ENCODE results near the gene SFXN2. TPM values are rescaled to one million over a fixed set of nuclear protein-coding genes. Genes with fewer than 3 reads are reported as not detected.
A peak's percentile ranks its signal among the peaks of the same experiment; 100 is the strongest.
"Not testable (repeated sequence)": the region's sequence is repeated elsewhere in the genome, so short reads cannot be mapped to it uniquely, and the experiment has no call there.

Gene SFXN2, protein sequence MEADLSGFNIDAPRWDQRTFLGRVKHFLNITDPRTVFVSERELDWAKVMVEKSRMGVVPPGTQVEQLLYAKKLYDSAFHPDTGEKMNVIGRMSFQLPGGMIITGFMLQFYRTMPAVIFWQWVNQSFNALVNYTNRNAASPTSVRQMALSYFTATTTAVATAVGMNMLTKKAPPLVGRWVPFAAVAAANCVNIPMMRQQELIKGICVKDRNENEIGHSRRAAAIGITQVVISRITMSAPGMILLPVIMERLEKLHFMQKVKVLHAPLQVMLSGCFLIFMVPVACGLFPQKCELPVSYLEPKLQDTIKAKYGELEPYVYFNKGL
- polyA plus RNA-seq (2011; rRNA removed) (4.3 and 5.6 TPM in 2 replicates), polyA minus RNA-seq (2011; rRNA and poly(A)+ RNA removed) (4.9 and 11.6 TPM in 2 replicates)

DNA sequence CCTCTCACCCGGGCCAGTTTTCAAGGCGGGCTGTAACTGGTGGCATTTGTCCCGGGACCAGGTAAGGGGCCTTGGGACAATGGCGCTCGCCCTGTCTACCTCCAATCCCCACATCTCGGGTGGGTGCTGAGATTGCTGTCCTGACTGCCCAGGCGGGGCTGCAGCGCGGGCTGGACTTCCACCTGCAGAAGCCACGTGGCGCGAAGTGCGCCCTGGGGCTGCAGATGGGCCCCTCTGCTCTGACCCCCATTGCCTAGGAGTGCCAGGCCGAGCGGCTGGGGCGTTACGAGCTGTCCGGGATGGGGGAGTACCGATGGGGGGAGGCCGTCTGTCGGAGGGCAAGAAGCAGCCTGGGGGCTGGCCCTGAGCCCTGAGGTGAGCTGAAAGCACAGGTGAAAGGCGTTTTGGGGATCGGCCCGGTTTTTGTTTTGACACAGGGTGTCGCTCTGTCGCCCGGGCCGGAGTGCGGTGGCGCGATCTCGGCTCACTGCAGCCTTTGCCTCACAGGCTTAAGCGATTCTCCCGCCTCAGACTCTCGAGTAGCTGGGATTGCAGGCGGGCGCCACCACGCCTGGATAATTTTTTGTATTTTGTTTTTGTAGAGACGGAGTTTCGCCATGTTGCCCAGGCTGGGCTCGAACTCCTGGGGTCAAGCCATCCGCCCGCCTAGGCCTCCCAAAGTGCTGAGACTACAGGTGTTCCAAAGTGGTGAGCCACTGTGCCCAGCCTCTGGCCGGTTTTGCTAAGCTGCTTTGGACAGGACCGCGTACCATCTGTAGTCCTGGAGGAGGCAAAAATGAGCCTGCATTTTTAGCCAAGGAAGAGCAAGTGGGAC is at the start of gene SFXN2:
Gene SFXN2, plus strand, starts transcription at position 16 of the 835 bp plus-strand sequence. CDS start 12,001 bp downstream, outside the sequence.
- peak within 1 kb of the TSS; percentile 94 for H3K4me3 ChIP-seq (ENCODE audit: low read depth, low read length)
- ChIA-PET POLR2A (interaction anchor here (0.5 to 0.9 kb wide), 2 partner anchors 13 to 601 kb away, joined by 3 read pairs; no protein-coding TSS in a partner anchor), CTCF (interaction anchor here (0.6 to 6.7 kb wide), 5 partner anchors 9 to 187 kb away, joined by 3 to 72 read pairs (median 5); no protein-coding TSS in a partner anchor)
- TF ChIP-seq, protein P1, sequence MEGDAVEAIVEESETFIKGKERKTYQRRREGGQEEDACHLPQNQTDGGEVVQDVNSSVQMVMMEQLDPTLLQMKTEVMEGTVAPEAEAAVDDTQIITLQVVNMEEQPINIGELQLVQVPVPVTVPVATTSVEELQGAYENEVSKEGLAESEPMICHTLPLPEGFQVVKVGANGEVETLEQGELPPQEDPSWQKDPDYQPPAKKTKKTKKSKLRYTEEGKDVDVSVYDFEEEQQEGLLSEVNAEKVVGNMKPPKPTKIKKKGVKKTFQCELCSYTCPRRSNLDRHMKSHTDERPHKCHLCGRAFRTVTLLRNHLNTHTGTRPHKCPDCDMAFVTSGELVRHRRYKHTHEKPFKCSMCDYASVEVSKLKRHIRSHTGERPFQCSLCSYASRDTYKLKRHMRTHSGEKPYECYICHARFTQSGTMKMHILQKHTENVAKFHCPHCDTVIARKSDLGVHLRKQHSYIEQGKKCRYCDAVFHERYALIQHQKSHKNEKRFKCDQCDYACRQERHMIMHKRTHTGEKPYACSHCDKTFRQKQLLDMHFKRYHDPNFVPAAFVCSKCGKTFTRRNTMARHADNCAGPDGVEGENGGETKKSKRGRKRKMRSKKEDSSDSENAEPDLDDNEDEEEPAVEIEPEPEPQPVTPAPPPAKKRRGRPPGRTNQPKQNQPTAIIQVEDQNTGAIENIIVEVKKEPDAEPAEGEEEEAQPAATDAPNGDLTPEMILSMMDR (IDR thresholded peaks at IDR 0.05; ENCODE audit: insufficient read depth, low read depth, low read length), result no peak
- DNase-seq (ENCODE audit: low read depth), result no peak
- no peaks in the 10 kb centered on the region for H3K27me3 ChIP-seq (ENCODE audit: control insufficient read depth, insufficient read depth, low read length)
- no peaks in the 10 kb centered on the region for H3K36me3 ChIP-seq (ENCODE audit: control insufficient read depth, insufficient read depth, low read length)

DNA sequence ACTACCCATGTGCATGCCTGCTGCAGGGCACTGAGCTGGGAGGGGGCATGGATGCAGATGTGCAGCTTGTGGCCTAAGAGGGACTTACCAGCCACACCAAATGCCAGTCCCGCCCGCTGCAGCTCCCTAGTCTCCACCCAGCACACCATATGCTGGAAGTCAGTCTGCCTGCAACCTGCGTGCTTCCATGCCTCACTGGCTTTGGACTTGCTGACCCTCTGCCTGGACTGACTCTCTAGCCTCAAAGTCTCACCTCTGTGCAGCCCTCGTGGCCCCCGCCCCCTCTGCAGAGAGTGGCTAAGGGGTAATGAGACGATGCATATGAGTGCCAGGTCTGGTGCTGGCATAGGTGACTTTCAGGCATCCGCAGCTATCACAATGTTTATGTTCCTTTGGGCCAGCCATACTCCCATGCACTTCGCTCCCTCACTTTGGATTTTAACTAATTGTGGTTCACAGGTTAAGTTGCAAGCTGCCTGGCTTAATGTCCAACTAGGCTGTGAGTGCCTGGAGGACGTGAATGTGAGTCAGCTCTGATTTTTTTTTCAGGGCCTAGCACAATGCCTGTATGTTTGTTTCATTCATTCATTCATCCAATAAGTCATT is 48.4 kb upstream of the SFXN2 start:
- no peak overlapping the region for H3K4me3 ChIP-seq (ENCODE audit: low read depth, low read length)
- TF ChIP-seq, protein P1 (IDR thresholded peaks at IDR 0.05; ENCODE audit: insufficient read depth, low read depth, low read length), result no peak
- no peak for DNase-seq (ENCODE audit: low read depth)
- CTCF ChIA-PET, result interaction anchor here (1.7 kb wide), 1 partner anchor 12 kb away, joined by 4 read pairs; no protein-coding TSS in a partner anchor
- POLR2A ChIA-PET, result no interaction called here
- no peaks in the 10 kb centered on the region; the same call in 1 of the 2 replicates for H3K36me3 ChIP-seq (ENCODE audit: control insufficient read depth, insufficient read depth, low read length)
- no peaks in the 10 kb centered on the region for H3K27me3 ChIP-seq (ENCODE audit: control insufficient read depth, insufficient read depth, low read length)

DNA sequence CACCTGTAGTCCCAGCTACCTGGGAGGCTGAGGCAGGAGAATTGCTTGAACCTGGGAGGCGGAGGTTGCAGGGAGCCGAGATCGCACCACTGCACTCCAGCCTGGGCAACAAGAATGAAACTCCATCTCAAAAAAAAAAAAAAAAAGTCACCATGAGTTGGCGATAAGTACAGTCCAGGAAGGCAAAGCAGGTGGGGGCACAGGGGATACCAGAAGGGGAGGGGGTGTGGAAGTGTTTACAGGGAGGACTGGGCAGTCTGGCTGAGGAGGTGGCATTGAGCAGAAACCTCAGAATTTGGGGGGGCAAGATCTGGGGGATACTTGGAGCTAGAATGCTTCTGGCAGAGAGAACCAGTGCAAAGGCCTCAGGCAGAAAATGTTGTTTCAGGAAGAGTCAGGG is 47.0 kb upstream of the SFXN2 start:
- H3K36me3 ChIP-seq (ENCODE audit: control insufficient read depth, insufficient read depth, low read length); DNase-seq (ENCODE audit: low read depth); POLR2A ChIA-PET; H3K4me3 ChIP-seq (ENCODE audit: low read depth, low read length); H3K27me3 ChIP-seq (ENCODE audit: control insufficient read depth, insufficient read depth, low read length): not testable (repeated sequence)
- CTCF ChIA-PET, result interaction anchor here (1.3 to 3.3 kb wide), 3 partner anchors 9 to 14 kb away, joined by 3 to 15 read pairs (median 7); no protein-coding TSS in a partner anchor

DNA sequence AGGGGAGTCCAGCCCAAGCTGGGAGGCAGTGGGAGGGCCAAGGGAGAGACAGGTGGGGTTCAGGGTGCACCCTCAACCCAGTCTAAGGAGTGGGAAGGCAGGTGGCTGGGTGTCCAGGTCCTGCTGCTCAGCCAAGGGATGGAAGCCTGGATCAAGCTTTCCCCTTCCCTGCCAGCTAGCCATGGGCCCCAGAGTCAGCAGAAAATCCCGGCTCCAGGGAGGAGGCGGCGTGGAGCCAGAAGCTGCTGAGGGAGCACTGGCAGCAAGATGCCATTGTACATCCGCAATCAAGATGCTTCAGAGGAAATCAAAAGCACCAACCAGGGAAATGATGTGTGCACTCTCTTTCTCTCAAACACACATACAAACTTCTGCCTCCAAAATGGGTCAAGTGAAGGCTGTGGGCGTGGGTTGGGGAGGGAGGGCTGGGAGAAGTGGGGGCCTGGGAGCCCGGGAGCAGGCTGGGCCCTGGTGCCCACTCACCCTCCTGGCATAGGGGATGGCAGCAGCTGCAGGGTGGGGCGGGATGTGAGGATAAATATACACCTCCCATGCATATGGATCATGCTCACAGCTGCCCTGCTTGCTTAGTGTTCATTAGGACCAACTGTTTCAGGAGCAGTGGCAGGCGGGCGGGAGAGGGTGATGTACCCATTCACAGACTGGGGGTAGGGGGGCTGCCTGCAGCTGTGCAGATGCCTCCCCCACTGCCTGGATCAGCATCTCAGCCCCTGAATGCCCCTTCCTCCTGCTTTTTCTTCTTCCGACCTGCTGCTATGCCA is 45.9 kb upstream of the SFXN2 start:
- H3K27me3 ChIP-seq (ENCODE audit: control insufficient read depth, insufficient read depth, low read length), result no peaks in the 10 kb centered on the region
- no peak for DNase-seq (ENCODE audit: low read depth)
- TF ChIP-seq, protein P1 (IDR thresholded peaks at IDR 0.05; ENCODE audit: insufficient read depth, low read depth, low read length), result no peak
- ChIA-PET POLR2A (no interaction called here), CTCF (interaction anchor here (1.3 to 3.3 kb wide), 5 partner anchors 8 to 44 kb away, joined by 3 to 15 read pairs (median 7); no protein-coding TSS in a partner anchor)
- H3K36me3 ChIP-seq (ENCODE audit: control insufficient read depth, insufficient read depth, low read length), result no peaks in the 10 kb centered on the region; the same call in 1 of the 2 replicates
- H3K4me3 ChIP-seq (ENCODE audit: low read depth, low read length), result no peak overlapping the region

All from BJ (cell line).